WTC11 (cell line): ENCODE data around the gene ZFX. TPM values are rescaled to one million over a fixed set of nuclear protein-coding genes. Genes with fewer than 3 reads are reported as not detected.

Experiments used
- ATAC-seq: fragments of 200-7000 bp; cut with Tn5 transposase; 2 replicates; pipeline ENCODE4 v1.10.0; 2021; ENCODE audit warnings: mild to moderate bottlenecking, moderate library complexity
- CTCF ChIA-PET: fragments of 300-600 bp; sonication (Branson Sonifier 250); formaldehyde crosslinking; loops from one replicate; lab custom pipeline; 2021; ENCODE audit warnings: antibody characterized with exemption; lab: Charles Lee
- POLR2A ChIA-PET: fragments of 350-600 bp; sonication (Branson Sonifier 250); formaldehyde crosslinking; loops from one replicate; lab custom pipeline; 2021; ENCODE audit warnings: antibody characterized with exemption; lab: Charles Lee
- DNase-seq: peaks from one replicate; pipeline ENCODE4 v3.0.0; 2021; ENCODE audit warnings: low spot score
- H3K27ac Mint-ChIP-seq: 2 replicates; pipeline ENCODE4 v1.8.0; 2021; ENCODE audit warnings: mixed read lengths
- H3K27me3 Mint-ChIP-seq: 2 replicates; pipeline ENCODE4 v1.8.0; 2021; ENCODE audit warnings: low read depth, mild to moderate bottlenecking, moderate library complexity, mixed read lengths
- H3K36me3 Mint-ChIP-seq: 2 replicates; pipeline ENCODE4 v1.8.0; 2021; ENCODE audit warnings: mixed read lengths
- H3K4me1 Mint-ChIP-seq: 2 replicates; pipeline ENCODE4 v1.8.0; 2022; ENCODE audit warnings: mixed read lengths
- H3K4me3 Mint-ChIP-seq: 2 replicates; pipeline ENCODE4 v1.8.0; 2021; ENCODE audit warnings: mild to moderate bottlenecking, moderate library complexity, mixed read lengths
- H3K9me3 Mint-ChIP-seq: 2 replicates; pipeline ENCODE4 v1.8.0; 2021; ENCODE audit warnings: mixed read lengths
- FOXK1 ChIP-seq: sonication (generic); formaldehyde crosslinking; IDR thresholded peaks from 2 replicates; pipeline ENCODE4 v1.8.0; 2022; ENCODE audit warnings: mild to moderate bottlenecking, moderate library complexity, missing genetic modification reagents
- FOXP1 ChIP-seq: sonication (generic); formaldehyde crosslinking; IDR thresholded peaks from 2 replicates; pipeline ENCODE4 v1.8.0; 2022; ENCODE audit warnings: missing genetic modification reagents, mild to moderate bottlenecking, moderate library complexity, borderline replicate concordance
- NFYB ChIP-seq: sonication (generic); formaldehyde crosslinking; conservative IDR thresholded peaks from 2 replicates; pipeline ENCODE4 v1.8.0; 2022; ENCODE audit warnings: low read depth, missing genetic modification reagents
- OVOL2 ChIP-seq: fragments of 250-450 bp; sonication (Bioruptor Pico); IDR thresholded peaks from 2 replicates; pipeline ENCODE4 v1.9.0; 2021; ENCODE audit warnings: mild to moderate bottlenecking, borderline replicate concordance
- RELA ChIP-seq: sonication (generic); formaldehyde crosslinking; IDR thresholded peaks from 2 replicates; pipeline ENCODE4 v1.8.1; 2022; ENCODE audit warnings: missing genetic modification reagents, mild to moderate bottlenecking, borderline replicate concordance
- TEAD1 ChIP-seq: sonication (generic); formaldehyde crosslinking; IDR thresholded peaks from 2 replicates; pipeline ENCODE4 v1.8.0; 2022; ENCODE audit warnings: mild to moderate bottlenecking, missing genetic modification reagents
- ZNF121 ChIP-seq: sonication (generic); formaldehyde crosslinking; IDR thresholded peaks from 2 replicates; pipeline ENCODE4 v1.8.0; 2023; ENCODE audit warnings: missing genetic modification reagents
- ZNF317 ChIP-seq: sonication (generic); formaldehyde crosslinking; IDR thresholded peaks from 2 replicates; pipeline ENCODE4 v1.8.1; 2023; ENCODE audit warnings: low read depth, mild to moderate bottlenecking, moderate library complexity, missing genetic modification reagents, borderline replicate concordance
- total RNA-seq: library from RNA; stranded (reverse); gene quantifications from 3 replicates; pipeline ENCODE4 v1.2.3, GENCODE V29; 2021
- TF ChIP-seq, protein P1 (sequence below): sonication (generic); formaldehyde crosslinking; IDR thresholded peaks from 2 replicates; pipeline ENCODE4 v1.8.0; 2022; ENCODE audit warnings: mild to moderate bottlenecking, missing genetic modification reagents
- TF ChIP-seq, protein P2 (sequence below): sonication (generic); formaldehyde crosslinking; IDR thresholded peaks from 2 replicates; pipeline ENCODE4 v1.8.1; 2022; ENCODE audit warnings: mild to moderate bottlenecking, moderate library complexity, missing genetic modification reagents
- TF ChIP-seq, protein P3 (sequence below): sonication (generic); formaldehyde crosslinking; IDR thresholded peaks from 2 replicates; pipeline ENCODE4 v1.8.1; 2023; ENCODE audit warnings: mild to moderate bottlenecking, missing genetic modification reagents
- TF ChIP-seq, protein P4 (sequence below): sonication (generic); formaldehyde crosslinking; IDR thresholded peaks from 2 replicates; pipeline ENCODE4 v1.8.1; 2022; ENCODE audit warnings: missing genetic modification reagents, borderline replicate concordance

The ZFX gene
- total RNA-seq, 1 experiment from 2014 or later: 19.3 TPM

DNA sequence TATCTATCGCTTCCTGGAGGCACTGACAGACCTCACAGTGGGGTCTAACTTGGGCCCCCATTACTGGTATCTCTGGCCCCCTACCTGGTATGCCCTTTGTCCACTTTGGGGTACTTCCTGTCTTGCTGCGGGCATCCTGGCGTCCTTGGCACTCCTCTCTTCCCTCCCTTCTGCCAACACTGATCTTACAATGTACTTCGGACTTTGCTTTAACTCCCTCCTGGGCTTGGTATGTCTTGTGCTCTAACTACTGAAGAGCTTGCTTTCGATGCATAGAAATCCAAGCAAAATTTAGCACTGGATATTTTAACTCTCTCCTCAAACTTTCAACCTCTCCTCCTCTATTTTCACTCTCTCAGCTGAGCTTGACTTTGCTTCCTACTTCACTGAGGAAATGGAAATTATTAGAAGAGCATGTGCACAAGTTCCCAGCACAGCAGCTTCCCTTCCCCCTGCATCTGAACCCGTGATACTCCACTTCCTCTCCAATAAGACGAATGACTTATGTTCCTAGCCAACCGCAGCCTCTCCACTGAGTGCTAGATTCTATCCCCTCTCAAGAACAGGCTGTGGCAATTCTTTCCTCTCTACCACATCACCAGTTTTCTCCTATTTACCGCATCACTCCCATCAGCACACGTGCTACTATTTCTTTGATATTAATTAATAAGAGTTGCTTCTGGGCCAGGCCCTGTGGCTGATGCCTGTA is 111.5 kb downstream of the ZFX start:
- no peak for DNase-seq

DNA sequence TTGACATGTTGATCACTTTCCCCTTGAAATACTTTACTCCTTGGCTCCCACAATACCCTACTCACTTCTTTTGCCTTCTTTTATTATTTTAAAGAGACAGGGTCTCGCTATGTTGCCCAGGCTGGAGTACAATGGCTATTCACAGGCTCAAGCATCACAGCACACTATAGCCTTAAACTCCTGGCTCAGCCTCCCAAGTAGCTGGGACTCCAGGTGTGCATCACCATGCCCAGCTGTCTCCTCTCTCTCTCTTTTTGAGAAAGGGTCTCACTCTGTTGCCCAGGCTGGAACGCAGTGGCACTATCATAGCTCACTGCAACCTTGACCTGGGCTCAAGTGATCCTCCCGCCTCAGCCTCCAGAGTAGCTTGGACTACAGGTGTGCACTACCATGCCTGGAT is 112.8 kb downstream of the ZFX start:
- H3K4me3 Mint-ChIP-seq: no peak overlapping the region
- no peaks in the 10 kb centered on the region for H3K27me3 Mint-ChIP-seq
- DNase-seq (no peak), ATAC-seq (no peak)
- TF ChIP-seq, protein P1, sequence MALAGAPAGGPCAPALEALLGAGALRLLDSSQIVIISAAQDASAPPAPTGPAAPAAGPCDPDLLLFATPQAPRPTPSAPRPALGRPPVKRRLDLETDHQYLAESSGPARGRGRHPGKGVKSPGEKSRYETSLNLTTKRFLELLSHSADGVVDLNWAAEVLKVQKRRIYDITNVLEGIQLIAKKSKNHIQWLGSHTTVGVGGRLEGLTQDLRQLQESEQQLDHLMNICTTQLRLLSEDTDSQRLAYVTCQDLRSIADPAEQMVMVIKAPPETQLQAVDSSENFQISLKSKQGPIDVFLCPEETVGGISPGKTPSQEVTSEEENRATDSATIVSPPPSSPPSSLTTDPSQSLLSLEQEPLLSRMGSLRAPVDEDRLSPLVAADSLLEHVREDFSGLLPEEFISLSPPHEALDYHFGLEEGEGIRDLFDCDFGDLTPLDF (CRISPR knock-in tag): no peak
- TF ChIP-seq ZNF121 (peak; percentile 46; the same call in 1 of the 2 replicates), OVOL2 (no peak)
- no peaks in the 10 kb centered on the region for H3K9me3 Mint-ChIP-seq
- CTCF ChIA-PET: no interaction called here
- H3K36me3 Mint-ChIP-seq: peaks cover 3% of the 10 kb centered on the region
- H3K27ac Mint-ChIP-seq: no peak overlapping the region
- POLR2A ChIA-PET: no interaction called here
- peaks cover 6% of the 10 kb centered on the region for H3K4me1 Mint-ChIP-seq

More for the DNA sequence above, 111.5 kb downstream of the ZFX start:
- TF ChIP-seq TEAD1 (CRISPR knock-in tag): no peak
- no peak for TF ChIP-seq ZNF317 (CRISPR knock-in tag)
- no peak for TF ChIP-seq ZNF121
- TF ChIP-seq RELA (CRISPR knock-in tag): no peak
- TF ChIP-seq, protein P2, sequence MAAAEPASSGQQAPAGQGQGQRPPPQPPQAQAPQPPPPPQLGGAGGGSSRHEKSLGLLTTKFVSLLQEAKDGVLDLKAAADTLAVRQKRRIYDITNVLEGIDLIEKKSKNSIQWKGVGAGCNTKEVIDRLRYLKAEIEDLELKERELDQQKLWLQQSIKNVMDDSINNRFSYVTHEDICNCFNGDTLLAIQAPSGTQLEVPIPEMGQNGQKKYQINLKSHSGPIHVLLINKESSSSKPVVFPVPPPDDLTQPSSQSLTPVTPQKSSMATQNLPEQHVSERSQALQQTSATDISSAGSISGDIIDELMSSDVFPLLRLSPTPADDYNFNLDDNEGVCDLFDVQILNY (CRISPR knock-in tag): no peak
- TF ChIP-seq, protein P3, sequence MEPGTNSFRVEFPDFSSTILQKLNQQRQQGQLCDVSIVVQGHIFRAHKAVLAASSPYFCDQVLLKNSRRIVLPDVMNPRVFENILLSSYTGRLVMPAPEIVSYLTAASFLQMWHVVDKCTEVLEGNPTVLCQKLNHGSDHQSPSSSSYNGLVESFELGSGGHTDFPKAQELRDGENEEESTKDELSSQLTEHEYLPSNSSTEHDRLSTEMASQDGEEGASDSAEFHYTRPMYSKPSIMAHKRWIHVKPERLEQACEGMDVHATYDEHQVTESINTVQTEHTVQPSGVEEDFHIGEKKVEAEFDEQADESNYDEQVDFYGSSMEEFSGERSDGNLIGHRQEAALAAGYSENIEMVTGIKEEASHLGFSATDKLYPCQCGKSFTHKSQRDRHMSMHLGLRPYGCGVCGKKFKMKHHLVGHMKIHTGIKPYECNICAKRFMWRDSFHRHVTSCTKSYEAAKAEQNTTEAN: no peak
- TF ChIP-seq FOXK1: no peak
- Mint-ChIP-seq H3K9me3 (no peaks in the 10 kb centered on the region), H3K4me1 (peaks cover 6% of the 10 kb centered on the region), H3K36me3 (peaks cover 3% of the 10 kb centered on the region), H3K27me3 (no peaks in the 10 kb centered on the region), H3K4me3 (no peak overlapping the region), H3K27ac (0 out of 2 replicates have a peak overlapping the region, but pooled peaks have one; percentile 33)
- CTCF ChIA-PET: interaction anchor here (0.7 to 1.7 kb wide), 5 partner anchors 10 to 239 kb away, joined by 3 to 7 read pairs (median 6); no protein-coding TSS in a partner anchor
- POLR2A ChIA-PET: no interaction called here
- ATAC-seq: no peak

DNA sequence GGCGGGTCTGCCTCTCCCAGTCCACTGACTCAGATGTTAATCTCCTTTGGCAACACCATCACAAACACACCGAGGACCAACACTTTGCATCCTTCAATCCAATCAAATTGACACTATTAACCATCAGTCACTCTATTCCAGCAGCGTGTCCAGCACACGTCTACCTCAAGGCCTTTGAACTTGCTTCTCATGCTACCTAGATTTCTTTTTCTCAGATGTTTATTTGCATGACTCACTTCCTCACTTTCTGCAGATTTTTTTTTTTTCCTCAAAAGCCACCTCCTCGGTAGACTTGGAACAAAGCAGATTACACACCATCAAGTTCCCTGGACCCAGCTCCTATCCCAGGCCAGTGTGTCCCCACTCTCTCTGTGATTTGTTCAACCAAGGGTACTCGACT is 114.9 kb downstream of the ZFX start:
- ChIA-PET CTCF (no interaction called here), POLR2A (no interaction called here)
- Mint-ChIP-seq H3K4me1 (peaks cover 17% of the 10 kb centered on the region), H3K27me3 (no peaks in the 10 kb centered on the region), H3K4me3 (no peak overlapping the region), H3K27ac (no peak overlapping the region), H3K9me3 (no peaks in the 10 kb centered on the region), H3K36me3 (peaks cover 3% of the 10 kb centered on the region)
- TF ChIP-seq NFYB: no peak
- TF ChIP-seq, protein P4, sequence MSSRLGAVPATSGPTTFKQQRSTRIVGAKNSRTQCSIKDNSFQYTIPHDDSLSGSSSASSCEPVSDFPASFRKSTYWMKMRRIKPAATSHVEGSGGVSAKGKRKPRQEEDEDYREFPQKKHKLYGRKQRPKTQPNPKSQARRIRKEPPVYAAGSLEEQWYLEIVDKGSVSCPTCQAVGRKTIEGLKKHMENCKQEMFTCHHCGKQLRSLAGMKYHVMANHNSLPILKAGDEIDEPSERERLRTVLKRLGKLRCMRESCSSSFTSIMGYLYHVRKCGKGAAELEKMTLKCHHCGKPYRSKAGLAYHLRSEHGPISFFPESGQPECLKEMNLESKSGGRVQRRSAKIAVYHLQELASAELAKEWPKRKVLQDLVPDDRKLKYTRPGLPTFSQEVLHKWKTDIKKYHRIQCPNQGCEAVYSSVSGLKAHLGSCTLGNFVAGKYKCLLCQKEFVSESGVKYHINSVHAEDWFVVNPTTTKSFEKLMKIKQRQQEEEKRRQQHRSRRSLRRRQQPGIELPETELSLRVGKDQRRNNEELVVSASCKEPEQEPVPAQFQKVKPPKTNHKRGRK (CRISPR knock-in tag): no peak
- TF ChIP-seq FOXP1 (CRISPR knock-in tag): no peak
- ATAC-seq (no peak), DNase-seq (no peak)

Other genes with a start within 250 kb of the ZFX start
- 41.6 to 55.5 TPM (median 46.9 TPM) in 3 replicates for gene APOO, start 241.8 kb upstream of the ZFX start, total RNA-seq
- 0.27 TPM in 1 of 3 replicates, not detected in the others for gene CXorf58, start 241.7 kb upstream of the ZFX start, total RNA-seq
- 6.6 to 7.4 TPM (median 7.2 TPM) in 3 replicates for gene KLHL15, start 122.5 kb upstream of the ZFX start, total RNA-seq
- gene EIF2S3, start 94.8 kb upstream of the ZFX start, total RNA-seq: 251 to 299 TPM (median 264 TPM) in 3 replicates
- not detected in 3 replicates for gene SUPT20HL2, start 164.3 kb downstream of the ZFX start, total RNA-seq
- not detected in 3 replicates for gene SUPT20HL1, start 210.9 kb downstream of the ZFX start, total RNA-seq